GM23338 (cell line): ENCODE results near the gene LPCAT3. TPM values are rescaled to one million over a fixed set of nuclear protein-coding genes. Genes with fewer than 3 reads are reported as not detected.

Experiments
- ATAC-seq: fragments of 200-7000 bp; cut with Tn5 transposase; 3 replicates; pipeline ENCODE4 v1.9.1; 2020
- DNase-seq: peaks from one replicate; pipeline ENCODE4 v3.0.0-alpha.2; 2015; ENCODE audit warnings: low spot score
- H2AFZ ChIP-seq: fragments of 200-600 bp; sonication (generic); 2 replicates; pipeline ENCODE4 v1.8.0; 2016; ENCODE audit warnings: antibody characterized with exemption, mild to moderate bottlenecking, moderate library complexity
- H3F3A ChIP-seq: fragments of 200-600 bp; sonication (generic); replicated peaks from 2 replicates; pipeline ENCODE4 v1.8.0; 2017; ENCODE audit warnings: antibody characterized with exemption, mixed run types, low read depth
- H3K27ac ChIP-seq: fragments of 200-600 bp; sonication (generic); 2 replicates; pipeline ENCODE4 v1.6.1; 2016; ENCODE audit warnings: low read depth
- H3K27me3 ChIP-seq: fragments of 200-600 bp; sonication (generic); 2 replicates; pipeline ENCODE4 v1.8.0; 2016; ENCODE audit warnings: mild to moderate bottlenecking, mixed run types, moderate library complexity; ENCODE audit not compliant: insufficient read depth
- H3K36me3 ChIP-seq: fragments of 200-600 bp; sonication (generic); 2 replicates; pipeline ENCODE4 v1.8.0; 2016; ENCODE audit warnings: mild to moderate bottlenecking; ENCODE audit not compliant: insufficient read depth
- H3K4me1 ChIP-seq: fragments of 200-600 bp; sonication (generic); 2 replicates; pipeline ENCODE4 v1.8.0; 2016; ENCODE audit warnings: mild to moderate bottlenecking, moderate library complexity; ENCODE audit not compliant: insufficient read depth
- H3K4me2 ChIP-seq: fragments of 200-600 bp; sonication (generic); 2 replicates; pipeline ENCODE4 v1.7.1; 2017; ENCODE audit warnings: mixed run types
- H3K4me3 ChIP-seq: fragments of 200-600 bp; sonication (generic); 2 replicates; pipeline ENCODE4 v1.6.1; 2016; ENCODE audit warnings: mixed run types
- H3K79me2 ChIP-seq: fragments of 200-600 bp; sonication (generic); replicated peaks from 2 replicates; pipeline ENCODE4 v1.8.0; 2017; ENCODE audit warnings: mild to moderate bottlenecking; ENCODE audit not compliant: insufficient read depth
- H3K9me2 ChIP-seq: fragments of 200-600 bp; sonication (generic); 2 replicates; pipeline ENCODE4 v1.8.0; 2017; ENCODE audit not compliant: insufficient read depth
- H4K20me1 ChIP-seq: fragments of 200-600 bp; sonication (generic); replicated peaks from 2 replicates; pipeline ENCODE4 v1.8.0; 2017; ENCODE audit warnings: mild to moderate bottlenecking; ENCODE audit not compliant: insufficient read depth
- H3K27ac Mint-ChIP-seq: 2 replicates; pipeline ENCODE4 v1.8.0; 2020; ENCODE audit warnings: inconsistent platforms, mild to moderate bottlenecking, moderate library complexity, mixed read lengths
- H3K27me3 Mint-ChIP-seq: 3 replicates; pipeline ENCODE4 v1.8.0; 2022; ENCODE audit warnings: low read depth, mild to moderate bottlenecking, moderate library complexity, mixed read lengths, inconsistent platforms; ENCODE audit not compliant: insufficient read depth, poor library complexity
- H3K36me3 Mint-ChIP-seq: 3 replicates; pipeline ENCODE4 v1.8.0; 2021; ENCODE audit warnings: low read depth, mild to moderate bottlenecking, inconsistent platforms, moderate library complexity, mixed read lengths
- H3K4me1 Mint-ChIP-seq: 3 replicates; pipeline ENCODE4 v1.8.0; 2020; ENCODE audit warnings: mild to moderate bottlenecking, inconsistent platforms, mixed read lengths
- H3K4me3 Mint-ChIP-seq: 3 replicates; pipeline ENCODE4 v1.8.0; 2021; ENCODE audit warnings: moderate library complexity, mild to moderate bottlenecking, inconsistent platforms, mixed read lengths
- H3K9me3 Mint-ChIP-seq: 3 replicates; pipeline ENCODE4 v1.8.0; 2020; ENCODE audit warnings: moderate library complexity, mild to moderate bottlenecking, inconsistent platforms, mixed read lengths
- CREB1 ChIP-seq: fragments of 250-450 bp; sonication (Bioruptor Pico); IDR thresholded peaks from 2 replicates; pipeline ENCODE4 v1.5.0; 2020; ENCODE audit warnings: low read depth, mild to moderate bottlenecking, moderate library complexity
- ETS1 ChIP-seq: IDR thresholded peaks from 2 replicates; pipeline ENCODE4 v1.6.1; 2016; ENCODE audit warnings: antibody characterized with exemption
- EZH2 ChIP-seq: fragments of 200-600 bp; sonication (generic); IDR thresholded peaks from one replicate; pipeline ENCODE4 v1.8.0; 2017; ENCODE audit warnings: antibody characterized with exemption, mild to moderate bottlenecking, low read depth; ENCODE audit not compliant: unreplicated experiment
- EZH2phosphoT487 ChIP-seq: fragments of 200-600 bp; sonication (generic); IDR thresholded peaks from one replicate; pipeline ENCODE4 v1.8.1; 2018; ENCODE audit warnings: antibody characterized with exemption; ENCODE audit not compliant: unreplicated experiment
- JUNB ChIP-seq: IDR thresholded peaks from one replicate; pipeline ENCODE4 v1.6.1; 2016; ENCODE audit warnings: antibody characterized with exemption; ENCODE audit not compliant: unreplicated experiment
- NANOG ChIP-seq: IDR thresholded peaks from 2 replicates; pipeline ENCODE4 v1.6.1; 2016; ENCODE audit warnings: antibody characterized with exemption, borderline replicate concordance
- POLR2AphosphoS5 ChIP-seq: IDR thresholded peaks from 2 replicates; pipeline ENCODE4 v1.6.1; 2016; ENCODE audit warnings: antibody characterized with exemption, low read depth
- REST ChIP-seq: IDR thresholded peaks from one replicate; pipeline ENCODE4 v1.6.1; 2018; ENCODE audit warnings: antibody characterized with exemption; ENCODE audit not compliant: unreplicated experiment
- ZNF114 ChIP-seq: fragments of 250-450 bp; sonication (Bioruptor Pico); IDR thresholded peaks from 2 replicates; pipeline ENCODE4 v1.5.0; 2020; ENCODE audit warnings: mild to moderate bottlenecking, moderate library complexity
- ZNF331 ChIP-seq: fragments of 250-450 bp; sonication (Bioruptor Pico); IDR thresholded peaks from 2 replicates; pipeline ENCODE4 v1.5.0; 2020; ENCODE audit warnings: low read depth, mild to moderate bottlenecking, moderate library complexity
- ZNF462 ChIP-seq: fragments of 250-450 bp; sonication (Bioruptor Pico); IDR thresholded peaks from 2 replicates; pipeline ENCODE4 v1.5.0; 2020; ENCODE audit warnings: mild to moderate bottlenecking, moderate library complexity
- polyA plus RNA-seq: library from polyadenylated mRNA; unstranded; fragments of >200 nt; fragmentation: Nextera tagmentation; extraction: Ambion mirVana; gene quantifications from 2 replicates; pipeline ENCODE4 v1.2.1, GENCODE V29; 2016
- total RNA-seq: library from RNA; depleted of rRNA; stranded (reverse); fragments of >200 nt; shearing (Covaris generic); gene quantifications from 2 replicates; pipeline ENCODE4 v1.2.3, GENCODE V29; 2014
- TF ChIP-seq, protein P1 (sequence below), 2 experiments: fragments of 200-600 bp in 1 of 2; sonication (generic) in 1 of 2; conservative IDR thresholded peaks; 2 replicates each; pipeline versions ENCODE4 v1.5.1 to v1.6.1; 2016 to 2017; ENCODE audit warnings: antibody characterized with exemption in 2 of 2, low read depth in 2 of 2, mild to moderate bottlenecking in 2 of 2, moderate library complexity in 1 of 2

Gene LPCAT3
- total and polyA plus RNA-seq, 2 experiments from 2014 or later, result 21.4 to 51.5 TPM

DNA sequence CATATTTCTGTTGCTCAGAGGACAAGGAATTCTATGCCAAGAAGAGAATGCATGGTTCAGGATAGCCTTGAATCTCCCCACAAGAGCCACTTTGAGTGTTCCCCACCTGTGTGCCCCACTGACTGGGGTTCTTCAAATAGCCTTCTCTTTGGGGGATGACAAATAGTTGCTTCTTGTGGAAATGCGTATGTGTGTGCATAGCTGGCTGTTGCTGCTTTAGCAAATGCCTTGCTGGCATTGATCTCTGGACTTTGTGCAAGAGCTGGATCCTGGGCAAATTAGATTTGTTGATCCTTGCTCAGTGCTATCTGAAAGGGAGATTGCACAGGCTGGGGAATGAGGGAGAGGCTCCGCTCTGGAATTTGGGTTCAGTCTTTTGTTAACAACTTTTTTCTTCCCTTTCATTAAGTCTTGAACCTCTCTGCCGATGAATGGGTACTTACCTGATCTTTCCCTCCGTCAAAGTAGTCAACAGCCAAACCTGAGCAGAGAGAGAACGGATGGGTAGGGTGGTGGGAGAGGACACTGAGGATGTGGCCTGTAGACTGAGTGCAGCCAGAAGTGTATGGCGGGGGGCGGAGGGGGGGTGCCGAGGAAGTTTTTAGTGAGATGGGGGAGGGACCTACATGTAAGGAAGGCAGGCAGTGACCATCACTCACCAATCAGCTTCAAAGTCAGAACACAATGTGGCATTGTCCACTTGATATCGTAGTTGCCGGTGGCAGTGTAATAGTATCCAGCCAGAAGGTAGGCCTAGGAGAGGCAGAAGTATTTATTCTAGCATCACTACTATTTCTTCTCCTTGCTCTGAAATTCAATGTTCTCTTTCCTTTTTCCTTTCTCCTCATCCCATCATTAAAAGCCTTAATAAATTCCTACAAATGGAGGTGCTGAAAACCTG, 36.9 kb downstream of the LPCAT3 start:
- Histone ChIP-seq H3F3A (peaks cover 14% of the 10 kb centered on the region; the same call in 1 of the 2 replicates), H3K36me3 (peaks cover 11% of the 10 kb centered on the region), H3K4me1 (no peaks in the 10 kb centered on the region; the same call in 1 of the 2 replicates), H2AFZ (no peak overlapping the region), H3K27ac (no peak overlapping the region), H3K79me2 (no peaks in the 10 kb centered on the region), H3K9me2 (no peaks in the 10 kb centered on the region), H4K20me1 (peaks cover 9% of the 10 kb centered on the region), H3K4me3 (no peak overlapping the region), H3K27me3 (no peaks in the 10 kb centered on the region), H3K4me2 (no peak overlapping the region)
- Mint-ChIP-seq H3K4me3 (no peak overlapping the region; the same call in 2 of the 3 replicates), H3K36me3 (peaks cover 57% of the 10 kb centered on the region), H3K27ac (no peak overlapping the region), H3K9me3 (no peaks in the 10 kb centered on the region), H3K27me3 (peaks cover 7% of the 10 kb centered on the region), H3K4me1 (peaks cover 25% of the 10 kb centered on the region)
- DNase-seq (no peak), ATAC-seq (no peak)
- TF ChIP-seq NANOG (no peak), ZNF462 (no peak), POLR2AphosphoS5 (no peak), ZNF114 (CRISPR knock-in tag) (no peak), ZNF331 (CRISPR knock-in tag) (no peak), REST (no peak), EZH2phosphoT487 (no peak), JUNB (no peak), ETS1 (no peak), EZH2 (no peak), CREB1 (no peak)
- TF ChIP-seq, protein P1, sequence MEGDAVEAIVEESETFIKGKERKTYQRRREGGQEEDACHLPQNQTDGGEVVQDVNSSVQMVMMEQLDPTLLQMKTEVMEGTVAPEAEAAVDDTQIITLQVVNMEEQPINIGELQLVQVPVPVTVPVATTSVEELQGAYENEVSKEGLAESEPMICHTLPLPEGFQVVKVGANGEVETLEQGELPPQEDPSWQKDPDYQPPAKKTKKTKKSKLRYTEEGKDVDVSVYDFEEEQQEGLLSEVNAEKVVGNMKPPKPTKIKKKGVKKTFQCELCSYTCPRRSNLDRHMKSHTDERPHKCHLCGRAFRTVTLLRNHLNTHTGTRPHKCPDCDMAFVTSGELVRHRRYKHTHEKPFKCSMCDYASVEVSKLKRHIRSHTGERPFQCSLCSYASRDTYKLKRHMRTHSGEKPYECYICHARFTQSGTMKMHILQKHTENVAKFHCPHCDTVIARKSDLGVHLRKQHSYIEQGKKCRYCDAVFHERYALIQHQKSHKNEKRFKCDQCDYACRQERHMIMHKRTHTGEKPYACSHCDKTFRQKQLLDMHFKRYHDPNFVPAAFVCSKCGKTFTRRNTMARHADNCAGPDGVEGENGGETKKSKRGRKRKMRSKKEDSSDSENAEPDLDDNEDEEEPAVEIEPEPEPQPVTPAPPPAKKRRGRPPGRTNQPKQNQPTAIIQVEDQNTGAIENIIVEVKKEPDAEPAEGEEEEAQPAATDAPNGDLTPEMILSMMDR (conservative IDR thresholded peaks at IDR 0.05; ENCODE audit: low read depth in 2 of 2), result no peak
